Measurements from ENCODE around the gene OXLD1.

OXLD1 gene

GRCh38 chr17:81665205-81666091, 957 bp downstream of the OXLD1 start:
- H3K4me1 ChIP-seq (ENCODE audit: control insufficient read depth in 1 of 2, insufficient read depth in 2 of 2, low read length in 2 of 2), result peaks cover 14 to 16% of the 10 kb centered on the region in 2 donors
- H3K27ac ChIP-seq (ENCODE audit: low read depth, low read length), result no peak overlapping the region
- H3K9me3 ChIP-seq (ENCODE audit: control insufficient read depth in 1 of 2, low read length in 2 of 2), result no peaks in the 10 kb centered on the region
- H3K4me3 ChIP-seq (ENCODE audit: low read depth in 1 of 2, low read length in 2 of 2), result peak overlapping the region; percentile 72 to 89
- H3K36me3 ChIP-seq (ENCODE audit: control insufficient read depth in 1 of 2, insufficient read depth in 2 of 2, low read length in 2 of 2), result peaks cover 0 to 28% of the 10 kb centered on the region in 2 donors
- H3K27me3 ChIP-seq (ENCODE audit: control insufficient read depth in 1 of 2, insufficient read depth in 2 of 2, low read length in 2 of 2), result no peaks in the 10 kb centered on the region
- peak overlapping the region; percentile 69 to 91 for H3K9ac ChIP-seq (ENCODE audit: low read depth in 1 of 2, low read length in 2 of 2)

DNA sequence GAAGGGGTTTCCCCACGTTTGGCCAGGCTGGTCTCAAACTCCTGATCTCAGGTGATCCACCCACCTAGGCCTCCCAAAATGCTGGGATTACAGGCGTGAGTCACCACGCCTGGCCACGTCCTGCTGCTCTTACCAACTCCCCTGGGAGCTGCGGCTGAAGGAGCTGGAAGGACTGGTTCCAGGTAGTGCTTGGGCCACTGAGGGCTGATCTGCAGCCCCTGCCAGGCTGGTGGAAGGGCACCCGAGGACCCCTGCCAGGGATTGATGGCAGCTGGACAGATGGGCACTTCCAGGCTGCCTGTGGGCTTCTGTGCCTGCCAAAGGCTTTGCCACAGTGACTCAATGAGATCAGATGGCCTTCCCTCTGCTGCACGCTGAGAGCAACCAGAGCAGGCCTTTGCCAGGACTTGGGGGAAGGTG, 2.3 kb downstream of the OXLD1 start:
- no peak overlapping the region for H3K4me3 ChIP-seq (ENCODE audit: low read depth in 1 of 2, low read length in 2 of 2)
- no peaks in the 10 kb centered on the region for H3K9me3 ChIP-seq (ENCODE audit: control insufficient read depth in 1 of 2, low read length in 2 of 2)
- peaks cover 14 to 16% of the 10 kb centered on the region in 2 donors for H3K4me1 ChIP-seq (ENCODE audit: control insufficient read depth in 1 of 2, insufficient read depth in 2 of 2, low read length in 2 of 2)
- no peaks in the 10 kb centered on the region for H3K27me3 ChIP-seq (ENCODE audit: control insufficient read depth in 1 of 2, insufficient read depth in 2 of 2, low read length in 2 of 2)
- H3K27ac ChIP-seq (ENCODE audit: low read depth, low read length), result no peak overlapping the region
- no peak overlapping the region for H3K9ac ChIP-seq (ENCODE audit: low read depth in 1 of 2, low read length in 2 of 2)
- H3K36me3 ChIP-seq (ENCODE audit: control insufficient read depth in 1 of 2, insufficient read depth in 2 of 2, low read length in 2 of 2), result peaks cover 0 to 15% of the 10 kb centered on the region in 2 donors

- Histone ChIP-seq H3K36me3 (ENCODE audit: control insufficient read depth in 1 of 2, insufficient read depth in 2 of 2, low read length in 2 of 2) (peaks cover 0 to 11% of the 10 kb centered on the region in 2 donors), H3K4me3 (ENCODE audit: low read depth in 1 of 2, low read length in 2 of 2) (no peak overlapping the region), H3K27me3 (ENCODE audit: control insufficient read depth in 1 of 2, insufficient read depth in 2 of 2, low read length in 2 of 2) (no peaks in the 10 kb centered on the region), H3K27ac (ENCODE audit: low read depth, low read length) (no peak overlapping the region), H3K9me3 (ENCODE audit: control insufficient read depth in 1 of 2, low read length in 2 of 2) (no peaks in the 10 kb centered on the region), H3K9ac (ENCODE audit: low read depth in 1 of 2, low read length in 2 of 2) (no peak overlapping the region), H3K4me1 (ENCODE audit: control insufficient read depth in 1 of 2, insufficient read depth in 2 of 2, low read length in 2 of 2) (peaks cover 10 to 11% of the 10 kb centered on the region in 2 donors)
These were observed 4.4 kb downstream of the OXLD1 start for GRCh38 chr17:81662002-81662401.

- Histone ChIP-seq H3K9ac (ENCODE audit: low read depth in 1 of 2, low read length in 2 of 2) (no peak overlapping the region), H3K27ac (ENCODE audit: low read depth, low read length) (no peak overlapping the region), H3K27me3 (ENCODE audit: control insufficient read depth in 1 of 2, insufficient read depth in 2 of 2, low read length in 2 of 2) (no peaks in the 10 kb centered on the region)
These were observed 6.0 kb downstream of the OXLD1 start for GRCh38 chr17:81660441-81660840.

GRCh38 chr17:81659038-81659437, 7.4 kb downstream of the OXLD1 start:
- Histone ChIP-seq H3K27me3 (ENCODE audit: control insufficient read depth in 1 of 2, insufficient read depth in 2 of 2, low read length in 2 of 2) (no peaks in the 10 kb centered on the region), H3K36me3 (ENCODE audit: control insufficient read depth in 1 of 2, insufficient read depth in 2 of 2, low read length in 2 of 2) (peaks cover 0 to under 1% of the 10 kb centered on the region in 2 donors), H3K9ac (ENCODE audit: low read depth in 1 of 2, low read length in 2 of 2) (no peak overlapping the region), H3K27ac (ENCODE audit: low read depth, low read length) (no peak overlapping the region), H3K4me1 (ENCODE audit: control insufficient read depth in 1 of 2, insufficient read depth in 2 of 2, low read length in 2 of 2) (peaks cover 0 to 5% of the 10 kb centered on the region in 2 donors), H3K4me3 (ENCODE audit: low read depth in 1 of 2, low read length in 2 of 2) (no peak overlapping the region), H3K9me3 (ENCODE audit: control insufficient read depth in 1 of 2, low read length in 2 of 2) (no peaks in the 10 kb centered on the region)

More at GRCh38 chr17:81660441-81660840, 6.0 kb downstream of the OXLD1 start:
- Histone ChIP-seq H3K9me3 (ENCODE audit: control insufficient read depth in 1 of 2, low read length in 2 of 2) (no peaks in the 10 kb centered on the region), H3K4me1 (ENCODE audit: control insufficient read depth in 1 of 2, insufficient read depth in 2 of 2, low read length in 2 of 2) (peaks cover 5 to 8% of the 10 kb centered on the region in 2 donors), H3K4me3 (ENCODE audit: low read depth in 1 of 2, low read length in 2 of 2) (no peak overlapping the region), H3K36me3 (ENCODE audit: control insufficient read depth in 1 of 2, insufficient read depth in 2 of 2, low read length in 2 of 2) (peaks cover 0 to 11% of the 10 kb centered on the region in 2 donors)

DNA sequence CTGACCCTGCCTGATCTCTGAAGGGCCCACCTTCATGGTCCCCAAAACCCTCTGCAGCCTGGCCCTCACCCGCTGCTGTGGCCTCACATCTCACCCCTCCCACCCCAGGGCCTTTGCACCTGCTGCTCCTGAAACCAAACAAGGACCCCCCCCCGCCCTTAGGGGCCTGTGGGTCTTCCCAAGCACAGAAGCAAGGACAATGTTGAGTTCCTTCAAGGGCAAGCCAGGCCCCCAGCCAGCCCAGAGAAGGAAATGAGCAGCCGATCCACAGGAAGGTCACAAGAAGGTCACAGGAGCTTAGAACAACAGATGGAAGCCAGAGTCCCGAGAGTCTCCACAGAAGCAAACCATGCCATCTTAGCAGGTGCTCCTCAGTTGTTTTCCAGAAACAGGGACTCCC, 9.6 kb downstream of the OXLD1 start:
- no peaks in the 10 kb centered on the region for H3K27me3 ChIP-seq (ENCODE audit: control insufficient read depth in 1 of 2, insufficient read depth in 2 of 2, low read length in 2 of 2)
- no peaks in the 10 kb centered on the region for H3K36me3 ChIP-seq (ENCODE audit: control insufficient read depth in 1 of 2, insufficient read depth in 2 of 2, low read length in 2 of 2)
- no peak overlapping the region for H3K9ac ChIP-seq (ENCODE audit: low read depth in 1 of 2, low read length in 2 of 2)
- no peak overlapping the region for H3K4me3 ChIP-seq (ENCODE audit: low read depth in 1 of 2, low read length in 2 of 2)
- peaks cover 3 to 5% of the 10 kb centered on the region in 2 donors for H3K4me1 ChIP-seq (ENCODE audit: control insufficient read depth in 1 of 2, insufficient read depth in 2 of 2, low read length in 2 of 2)
- no peak overlapping the region for H3K27ac ChIP-seq (ENCODE audit: low read depth, low read length)
- H3K9me3 ChIP-seq (ENCODE audit: control insufficient read depth in 1 of 2, low read length in 2 of 2), result no peaks in the 10 kb centered on the region

GRCh38 chr17:81656118-81656743, 10.2 kb downstream of the OXLD1 start, which contains the start of gene PDE6G:
Gene PDE6G (minus strand): TSS chr17:81656542. CDS start chr17:81653305, 3,237 bp downstream.
- no peak within 1 kb of the TSS for H3K9ac ChIP-seq (ENCODE audit: low read depth in 1 of 2, low read length in 2 of 2)
- H3K36me3 ChIP-seq (ENCODE audit: control insufficient read depth in 1 of 2, insufficient read depth in 2 of 2, low read length in 2 of 2), result no peaks in the 10 kb centered on the region
- H3K27ac ChIP-seq (ENCODE audit: low read depth, low read length), result no peak within 1 kb of the TSS
- peaks cover 3 to 5% of the 10 kb centered on the region in 2 donors for H3K4me1 ChIP-seq (ENCODE audit: control insufficient read depth in 1 of 2, insufficient read depth in 2 of 2, low read length in 2 of 2)
- no peaks in the 10 kb centered on the region for H3K27me3 ChIP-seq (ENCODE audit: control insufficient read depth in 1 of 2, insufficient read depth in 2 of 2, low read length in 2 of 2)
- no peaks in the 10 kb centered on the region for H3K9me3 ChIP-seq (ENCODE audit: control insufficient read depth in 1 of 2, low read length in 2 of 2)
- no peak within 1 kb of the TSS for H3K4me3 ChIP-seq (ENCODE audit: low read depth in 1 of 2, low read length in 2 of 2)

DNA sequence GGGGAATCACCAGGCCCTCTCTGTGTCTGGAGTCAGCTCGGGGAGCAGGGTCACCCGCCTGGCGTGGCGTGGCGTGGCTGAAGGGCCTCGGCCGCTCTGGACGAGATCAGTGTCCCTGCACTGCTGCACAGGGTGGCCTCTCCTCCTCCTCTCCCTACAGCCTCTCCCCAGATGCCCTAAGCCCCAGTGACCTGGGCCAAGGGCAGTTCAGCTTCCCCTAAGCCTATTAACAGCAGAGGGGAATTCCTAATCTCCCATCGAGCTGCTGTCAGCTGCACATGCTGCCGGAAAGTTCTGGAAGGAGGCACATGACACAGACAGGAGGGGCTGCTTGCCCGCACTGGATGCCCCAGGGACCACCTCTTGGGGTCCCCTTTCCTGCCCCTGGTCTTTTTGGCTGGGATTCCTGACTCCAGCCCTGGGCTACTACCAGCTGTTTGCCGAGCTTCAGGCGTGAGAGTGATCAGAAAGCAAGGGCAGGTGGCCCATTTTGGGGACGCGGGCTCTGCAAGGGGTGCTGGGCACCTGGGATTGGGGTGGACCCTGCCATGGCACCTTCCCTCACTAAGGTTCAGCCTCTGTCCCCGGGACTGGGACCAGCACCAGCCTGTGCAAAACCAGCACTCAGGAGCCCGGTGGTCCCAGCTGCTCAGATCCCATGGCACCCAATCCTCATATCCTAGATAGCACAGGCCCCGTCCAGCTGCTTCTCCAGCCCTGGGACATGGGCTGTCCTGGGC, 10.9 kb downstream of the OXLD1 start:
- Histone ChIP-seq H3K27ac (ENCODE audit: low read depth, low read length) (no peak overlapping the region), H3K9ac (ENCODE audit: low read depth in 1 of 2, low read length in 2 of 2) (no peak overlapping the region), H3K27me3 (ENCODE audit: control insufficient read depth in 1 of 2, insufficient read depth in 2 of 2, low read length in 2 of 2) (no peaks in the 10 kb centered on the region), H3K9me3 (ENCODE audit: control insufficient read depth in 1 of 2, low read length in 2 of 2) (no peaks in the 10 kb centered on the region), H3K36me3 (ENCODE audit: control insufficient read depth in 1 of 2, insufficient read depth in 2 of 2, low read length in 2 of 2) (no peaks in the 10 kb centered on the region), H3K4me1 (ENCODE audit: control insufficient read depth in 1 of 2, insufficient read depth in 2 of 2, low read length in 2 of 2) (peaks cover 3 to 5% of the 10 kb centered on the region in 2 donors), H3K4me3 (ENCODE audit: low read depth in 1 of 2, low read length in 2 of 2) (no peak overlapping the region)

GRCh38 chr17:81652906-81653771, 13.3 kb downstream of the OXLD1 start:
- peaks cover 3 to 5% of the 10 kb centered on the region in 2 donors for H3K4me1 ChIP-seq (ENCODE audit: control insufficient read depth in 1 of 2, insufficient read depth in 2 of 2, low read length in 2 of 2)
- no peaks in the 10 kb centered on the region for H3K36me3 ChIP-seq (ENCODE audit: control insufficient read depth in 1 of 2, insufficient read depth in 2 of 2, low read length in 2 of 2)
- H3K9me3 ChIP-seq (ENCODE audit: control insufficient read depth in 1 of 2, low read length in 2 of 2), result peaks cover 0 to 4% of the 10 kb centered on the region in 2 donors
- peak overlapping the region; percentile 30 to 40 for H3K4me3 ChIP-seq (ENCODE audit: low read depth in 1 of 2, low read length in 2 of 2)
- H3K27ac ChIP-seq (ENCODE audit: low read depth, low read length), result no peak overlapping the region
- H3K27me3 ChIP-seq (ENCODE audit: control insufficient read depth in 1 of 2, insufficient read depth in 2 of 2, low read length in 2 of 2), result peaks cover 0 to 7% of the 10 kb centered on the region in 2 donors
- no peak overlapping the region for H3K9ac ChIP-seq (ENCODE audit: low read depth in 1 of 2, low read length in 2 of 2)
